Peyer's patch (tissue), 4 donors: ENCODE measurements around the gene CXXC4.

ENCODE experiments used
- POLR2A ChIP-seq, 2 donors: fragments of 450-650 bp; IDR thresholded peaks; one replicate each; pipeline ENCODE4 v1.5.1; 2017; ENCODE audit warnings: antibody characterized with exemption in 2 of 2, mild to moderate bottlenecking in 2 of 2, moderate library complexity in 2 of 2
- TF ChIP-seq, protein P1 (sequence below), 6 experiments: fragments of 450-650 bp in 4 of 6; fragments of 200-600 bp in 2 of 6; sonication (generic) in 1 of 6; IDR thresholded peaks; one replicate each; pipeline ENCODE4 v1.5.1; 2017 to 2019; ENCODE audit warnings: antibody characterized with exemption in 6 of 6, mild to moderate bottlenecking in 3 of 6, moderate library complexity in 1 of 6

GRCh38 chr4:104465619-104466018 lies 29.1 kb downstream of the CXXC4 start:
- TF ChIP-seq, protein P1, sequence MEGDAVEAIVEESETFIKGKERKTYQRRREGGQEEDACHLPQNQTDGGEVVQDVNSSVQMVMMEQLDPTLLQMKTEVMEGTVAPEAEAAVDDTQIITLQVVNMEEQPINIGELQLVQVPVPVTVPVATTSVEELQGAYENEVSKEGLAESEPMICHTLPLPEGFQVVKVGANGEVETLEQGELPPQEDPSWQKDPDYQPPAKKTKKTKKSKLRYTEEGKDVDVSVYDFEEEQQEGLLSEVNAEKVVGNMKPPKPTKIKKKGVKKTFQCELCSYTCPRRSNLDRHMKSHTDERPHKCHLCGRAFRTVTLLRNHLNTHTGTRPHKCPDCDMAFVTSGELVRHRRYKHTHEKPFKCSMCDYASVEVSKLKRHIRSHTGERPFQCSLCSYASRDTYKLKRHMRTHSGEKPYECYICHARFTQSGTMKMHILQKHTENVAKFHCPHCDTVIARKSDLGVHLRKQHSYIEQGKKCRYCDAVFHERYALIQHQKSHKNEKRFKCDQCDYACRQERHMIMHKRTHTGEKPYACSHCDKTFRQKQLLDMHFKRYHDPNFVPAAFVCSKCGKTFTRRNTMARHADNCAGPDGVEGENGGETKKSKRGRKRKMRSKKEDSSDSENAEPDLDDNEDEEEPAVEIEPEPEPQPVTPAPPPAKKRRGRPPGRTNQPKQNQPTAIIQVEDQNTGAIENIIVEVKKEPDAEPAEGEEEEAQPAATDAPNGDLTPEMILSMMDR (IDR thresholded peaks at IDR 0.05) = no peak
- TF ChIP-seq POLR2A (IDR thresholded peaks at IDR 0.05) = no peak
